ENCODE measurements around the gene GPR183.

GRCh38 chr13:99347335-99347878 lies 40.2 kb upstream of the GPR183 start:
- TF ChIP-seq POLR2AphosphoS5 (IDR thresholded peaks at IDR 0.05; ENCODE audit: low read depth, low read length) (no peak), TAF1 (IDR thresholded peaks at IDR 0.05; ENCODE audit: borderline replicate concordance, low read depth, low read length) (no peak), POLR2A (IDR thresholded peaks at IDR 0.05; ENCODE audit: low read depth, low read length) (no peak)

Data from GM12892 (cell line).